ENCODE data around the gene SLC18A2.

- no peak for TF ChIP-seq CTCF (conservative IDR thresholded peaks at IDR 0.05; ENCODE audit: low read length)
- TF ChIP-seq EZH2phosphoT487 (IDR thresholded peaks at IDR 0.05; ENCODE audit: borderline replicate concordance): no peak
Measured at GRCh38 chr10:117284716-117285494, 44.0 kb downstream of the SLC18A2 start.

Measured in Loucy (cell line).